Measurements from ENCODE around the gene MC5R.
A peak's percentile ranks its signal among the peaks of the same experiment; 100 is the strongest.

MC5R gene

DNA sequence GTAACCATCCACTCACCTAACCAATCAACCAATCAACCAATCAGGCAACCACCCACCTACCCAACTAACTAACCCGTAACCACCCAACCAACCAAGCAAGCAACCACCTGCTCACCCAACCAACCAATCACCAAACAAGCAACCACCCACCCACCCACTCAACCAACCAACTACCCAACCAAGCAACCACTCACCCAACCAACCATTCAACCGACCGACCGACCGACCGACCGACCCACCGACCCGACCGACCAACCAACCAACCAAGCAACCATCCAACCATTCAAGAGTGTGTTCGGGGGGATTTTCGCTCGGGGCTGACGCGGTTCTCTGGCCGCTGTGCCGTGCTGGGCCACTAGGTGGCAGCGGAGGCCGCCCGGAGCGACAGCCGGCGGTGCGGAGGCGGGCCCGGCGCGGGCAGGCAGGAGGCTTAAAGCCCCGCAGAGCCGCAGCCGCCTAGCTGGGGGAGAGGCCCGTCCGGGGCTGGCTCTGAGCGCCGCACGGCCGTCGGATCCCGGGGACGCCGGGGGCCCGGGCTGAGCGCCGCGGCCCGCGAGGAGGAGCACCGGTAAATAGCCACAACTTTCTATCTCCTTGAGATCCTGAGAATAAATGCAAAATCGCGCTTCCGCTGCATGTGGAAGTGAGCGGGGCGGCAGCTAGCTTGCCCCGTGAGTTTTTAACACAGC lies at the start of gene MC5R:
TSS of gene MC5R (plus strand) at position 443 of the 689 bp plus-strand sequence. CDS start 1,617 bp downstream, outside the sequence.
- Mint-ChIP-seq H3K4me1 (no peaks in the 10 kb centered on the region), H3K36me3 (ENCODE audit: low read depth) (no peaks in the 10 kb centered on the region), H3K4me3 (peak within 1 kb of the TSS; percentile 70), H3K9me3 (peaks cover 4% of the 10 kb centered on the region), H3K27ac (no peak within 1 kb of the TSS), H3K27me3 (ENCODE audit: low read depth, poor library complexity) (peaks cover 41% of the 10 kb centered on the region)
- TF ChIP-seq, protein P1, sequence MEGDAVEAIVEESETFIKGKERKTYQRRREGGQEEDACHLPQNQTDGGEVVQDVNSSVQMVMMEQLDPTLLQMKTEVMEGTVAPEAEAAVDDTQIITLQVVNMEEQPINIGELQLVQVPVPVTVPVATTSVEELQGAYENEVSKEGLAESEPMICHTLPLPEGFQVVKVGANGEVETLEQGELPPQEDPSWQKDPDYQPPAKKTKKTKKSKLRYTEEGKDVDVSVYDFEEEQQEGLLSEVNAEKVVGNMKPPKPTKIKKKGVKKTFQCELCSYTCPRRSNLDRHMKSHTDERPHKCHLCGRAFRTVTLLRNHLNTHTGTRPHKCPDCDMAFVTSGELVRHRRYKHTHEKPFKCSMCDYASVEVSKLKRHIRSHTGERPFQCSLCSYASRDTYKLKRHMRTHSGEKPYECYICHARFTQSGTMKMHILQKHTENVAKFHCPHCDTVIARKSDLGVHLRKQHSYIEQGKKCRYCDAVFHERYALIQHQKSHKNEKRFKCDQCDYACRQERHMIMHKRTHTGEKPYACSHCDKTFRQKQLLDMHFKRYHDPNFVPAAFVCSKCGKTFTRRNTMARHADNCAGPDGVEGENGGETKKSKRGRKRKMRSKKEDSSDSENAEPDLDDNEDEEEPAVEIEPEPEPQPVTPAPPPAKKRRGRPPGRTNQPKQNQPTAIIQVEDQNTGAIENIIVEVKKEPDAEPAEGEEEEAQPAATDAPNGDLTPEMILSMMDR (IDR thresholded peaks at IDR 0.05) = peak; percentile 60
- DNase-seq = peak; percentile 86

DNA sequence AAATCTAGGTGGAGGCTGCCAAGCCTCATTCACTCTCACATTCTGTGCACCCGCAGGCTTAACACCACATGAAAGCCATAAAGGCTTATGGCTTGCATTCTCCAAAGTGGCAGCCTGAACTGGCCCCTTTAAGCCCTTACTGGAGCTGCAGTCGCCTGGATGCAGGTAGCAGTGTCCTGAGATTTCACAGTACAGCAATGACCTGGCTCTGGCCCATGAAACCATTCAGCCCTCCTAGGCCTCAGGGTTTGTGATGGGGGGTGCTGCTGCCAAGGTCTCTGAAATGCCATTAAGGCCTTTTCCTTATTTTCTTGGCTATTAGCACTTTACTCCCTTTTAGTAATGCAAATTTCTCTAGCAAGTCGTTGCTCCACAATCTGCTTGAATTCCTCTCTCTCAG lies 48.9 kb upstream of the MC5R start:
- H3K9me3 Mint-ChIP-seq = peaks cover 18% of the 10 kb centered on the region
- no peaks in the 10 kb centered on the region for H3K36me3 Mint-ChIP-seq (ENCODE audit: low read depth)
- no peak for DNase-seq
- H3K27me3 Mint-ChIP-seq (ENCODE audit: low read depth, poor library complexity) = peaks cover 2% of the 10 kb centered on the region
- no peaks in the 10 kb centered on the region for H3K4me1 Mint-ChIP-seq
- TF ChIP-seq, protein P1 (IDR thresholded peaks at IDR 0.05) = no peak
- no peak overlapping the region for H3K27ac Mint-ChIP-seq
- H3K4me3 Mint-ChIP-seq = no peak overlapping the region

DNA sequence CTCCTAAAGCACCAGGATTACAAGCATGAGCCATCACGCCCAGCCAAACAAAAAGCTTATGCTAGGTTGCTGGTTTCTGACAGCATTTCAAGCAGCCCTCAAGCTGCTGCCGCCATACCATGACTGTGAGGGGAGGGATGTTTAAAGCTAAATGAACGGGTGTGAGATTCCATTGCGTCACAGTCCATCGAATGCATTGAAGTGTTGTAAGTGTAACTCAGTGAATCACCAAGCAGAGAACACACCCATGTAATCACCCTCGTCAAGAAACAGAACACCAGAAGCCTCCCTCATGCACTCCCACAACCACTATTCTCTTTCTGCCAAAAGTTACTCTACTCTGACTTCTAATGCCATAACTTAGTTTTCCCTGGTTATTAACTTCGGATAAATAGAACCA lies 32.8 kb upstream of the MC5R start:
- H3K36me3 Mint-ChIP-seq (ENCODE audit: low read depth) = no peaks in the 10 kb centered on the region
- H3K27ac Mint-ChIP-seq = peak overlapping the region; percentile 77
- TF ChIP-seq, protein P1 (IDR thresholded peaks at IDR 0.05) = no peak
- H3K9me3 Mint-ChIP-seq = no peaks in the 10 kb centered on the region
- peaks cover 15% of the 10 kb centered on the region for H3K27me3 Mint-ChIP-seq (ENCODE audit: low read depth, poor library complexity)
- H3K4me3 Mint-ChIP-seq = no peak overlapping the region
- peaks cover 7% of the 10 kb centered on the region for H3K4me1 Mint-ChIP-seq
- no peak for DNase-seq

DNA sequence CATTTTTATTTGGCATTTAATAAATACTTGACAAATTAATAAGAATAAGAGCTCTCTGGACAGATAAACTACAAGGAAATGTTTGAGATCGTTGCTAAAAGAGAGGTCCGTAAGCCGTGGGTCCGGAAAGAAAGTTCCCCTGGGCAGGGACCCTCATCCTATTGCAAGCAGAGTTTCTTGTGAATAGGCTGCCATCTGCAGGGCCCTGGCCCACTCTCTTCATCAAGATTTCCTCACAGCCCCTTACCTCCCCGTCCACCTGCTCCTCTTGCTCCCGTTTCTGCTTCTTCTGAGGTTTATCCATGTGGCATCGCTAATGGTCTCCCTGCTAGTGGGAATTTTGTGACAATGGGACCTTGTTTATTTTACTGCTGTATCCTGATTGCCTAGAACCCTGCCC lies 30.1 kb upstream of the MC5R start:
- H3K27ac Mint-ChIP-seq = no peak overlapping the region
- no peaks in the 10 kb centered on the region for H3K36me3 Mint-ChIP-seq (ENCODE audit: low read depth)
- DNase-seq = no peak
- no peak overlapping the region for H3K4me3 Mint-ChIP-seq
- peaks cover 29% of the 10 kb centered on the region for H3K27me3 Mint-ChIP-seq (ENCODE audit: low read depth, poor library complexity)
- TF ChIP-seq, protein P1 (IDR thresholded peaks at IDR 0.05) = no peak
- no peaks in the 10 kb centered on the region for H3K9me3 Mint-ChIP-seq
- H3K4me1 Mint-ChIP-seq = peaks cover 7% of the 10 kb centered on the region

DNA sequence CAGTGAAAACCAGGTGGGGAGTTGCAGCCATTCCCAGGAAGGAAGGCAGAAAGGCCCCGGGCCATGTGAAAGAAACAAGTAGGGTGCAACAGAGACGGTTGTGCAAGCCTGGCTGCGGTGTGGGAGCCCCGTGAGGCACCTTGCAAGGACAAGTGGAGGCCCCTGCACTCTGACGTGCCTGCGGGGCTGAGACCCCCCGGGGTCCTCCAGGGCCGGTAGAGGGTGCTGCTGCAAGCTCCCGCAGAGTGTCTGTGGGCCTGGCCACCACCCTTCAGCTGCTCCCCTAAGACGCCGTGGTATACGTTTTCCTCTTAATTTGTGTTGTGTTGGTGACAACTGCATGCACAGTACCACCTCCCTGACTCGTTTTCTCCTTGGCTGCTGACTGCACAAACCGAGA lies 27.4 kb upstream of the MC5R start:
- Mint-ChIP-seq H3K36me3 (ENCODE audit: low read depth) (no peaks in the 10 kb centered on the region), H3K9me3 (no peaks in the 10 kb centered on the region), H3K4me3 (no peak overlapping the region), H3K4me1 (peaks cover 5% of the 10 kb centered on the region), H3K27me3 (ENCODE audit: low read depth, poor library complexity) (peaks cover 41% of the 10 kb centered on the region), H3K27ac (no peak overlapping the region)
- TF ChIP-seq, protein P1 (IDR thresholded peaks at IDR 0.05) = no peak
- no peak for DNase-seq

DNA sequence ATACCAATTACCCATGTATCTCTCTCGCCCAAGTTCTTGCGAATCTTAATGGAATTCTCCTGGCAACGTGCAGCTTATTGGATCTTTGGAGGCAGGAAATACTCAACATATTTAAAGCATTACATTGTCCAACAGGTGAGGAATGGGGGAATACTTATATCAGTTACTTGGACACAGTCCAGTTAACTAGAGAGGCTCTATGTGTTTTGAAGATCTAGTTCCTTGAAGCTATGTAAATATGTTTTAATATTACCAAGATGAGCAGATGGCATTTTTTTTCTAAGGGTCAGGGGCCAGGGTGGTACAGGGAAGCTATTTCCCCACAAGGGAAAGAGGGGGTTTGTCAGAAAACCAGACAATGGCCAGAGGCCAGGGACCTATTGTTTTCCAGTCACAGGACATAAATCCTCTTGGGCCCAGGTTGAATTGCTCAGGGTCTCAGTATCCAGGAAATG lies 26.8 kb upstream of the MC5R start:
- no peak for DNase-seq
- no peak overlapping the region for H3K4me3 Mint-ChIP-seq
- no peaks in the 10 kb centered on the region for H3K9me3 Mint-ChIP-seq
- no peaks in the 10 kb centered on the region for H3K36me3 Mint-ChIP-seq (ENCODE audit: low read depth)
- peaks cover 5% of the 10 kb centered on the region for H3K4me1 Mint-ChIP-seq
- TF ChIP-seq, protein P1 (IDR thresholded peaks at IDR 0.05) = no peak
- H3K27me3 Mint-ChIP-seq (ENCODE audit: low read depth, poor library complexity) = peaks cover 45% of the 10 kb centered on the region
- no peak overlapping the region for H3K27ac Mint-ChIP-seq
